MM.1S (cell line): ENCODE data around the gene MICALL1.

Experiments
- DNase-seq: peaks from one replicate; pipeline ENCODE4 v3.0.0-alpha.2; 2015
- H2AFZ ChIP-seq: fragments of 300-600 bp; sonication (generic); 2 replicates; pipeline ENCODE4 v1.6.0; 2016; ENCODE audit warnings: antibody characterized with exemption, low read length
- H3F3A ChIP-seq: fragments of 300-600 bp; sonication (generic); 2 replicates; pipeline ENCODE4 v1.6.1; 2016; ENCODE audit warnings: mild to moderate bottlenecking, antibody characterized with exemption, low read length, moderate library complexity, mixed read lengths; ENCODE audit not compliant: insufficient read depth
- H3K27ac ChIP-seq: fragments of 300-600 bp; sonication (generic); 2 replicates; pipeline ENCODE4 v1.5.1; 2016; ENCODE audit warnings: mild to moderate bottlenecking, low read length
- H3K27me3 ChIP-seq: fragments of 300-600 bp; sonication (generic); replicated peaks from 2 replicates; pipeline ENCODE4 v1.6.0; 2016; ENCODE audit warnings: low read length; ENCODE audit not compliant: insufficient read depth
- H3K36me3 ChIP-seq: fragments of 300-600 bp; sonication (generic); replicated peaks from 2 replicates; pipeline ENCODE4 v1.6.1; 2016; ENCODE audit warnings: mild to moderate bottlenecking, low read length, mixed read lengths; ENCODE audit not compliant: insufficient read depth
- H3K4me1 ChIP-seq: fragments of 300-600 bp; sonication (generic); 2 replicates; pipeline ENCODE4 v1.6.1; 2016; ENCODE audit warnings: low read length, mixed read lengths
- H3K4me2 ChIP-seq: fragments of 300-600 bp; sonication (generic); 2 replicates; pipeline ENCODE4 v1.6.0; 2016; ENCODE audit warnings: low read depth, low read length
- H3K4me3 ChIP-seq: fragments of 300-600 bp; sonication (generic); 2 replicates; pipeline ENCODE4 v1.5.1; 2016; ENCODE audit warnings: low read length, mixed read lengths
- H3K79me2 ChIP-seq: fragments of 300-600 bp; sonication (generic); 2 replicates; pipeline ENCODE4 v1.6.1; 2016; ENCODE audit warnings: mixed run types, low read length, mixed read lengths
- H3K9ac ChIP-seq: fragments of 300-600 bp; sonication (generic); 2 replicates; pipeline ENCODE4 v1.6.1; 2016; ENCODE audit warnings: low read length, mixed read lengths
- H3K9me2 ChIP-seq: fragments of 300-600 bp; sonication (generic); replicated peaks from 2 replicates; pipeline ENCODE4 v1.6.1; 2016; ENCODE audit warnings: mild to moderate bottlenecking, low read length, mixed read lengths; ENCODE audit not compliant: insufficient read depth
- H3K9me3 ChIP-seq: fragments of 300-600 bp; sonication (generic); replicated peaks from 2 replicates; pipeline ENCODE4 v1.6.1; 2016; ENCODE audit warnings: mild to moderate bottlenecking, low read length, mixed read lengths; ENCODE audit not compliant: insufficient read depth
- H4K20me1 ChIP-seq: fragments of 300-600 bp; sonication (generic); 2 replicates; pipeline ENCODE4 v1.6.1; 2016; ENCODE audit warnings: mild to moderate bottlenecking, low read length, moderate library complexity, mixed read lengths; ENCODE audit not compliant: insufficient read depth
- CTCF ChIP-seq: fragments of 300-600 bp; sonication (generic); IDR thresholded peaks from 2 replicates; pipeline ENCODE4 v1.5.1; 2016; ENCODE audit warnings: antibody characterized with exemption, low read length, mixed read lengths
- EZH2 ChIP-seq: fragments of 300-600 bp; sonication (generic); optimal IDR thresholded peaks from 2 replicates; pipeline ENCODE3; 2017; ENCODE audit warnings: low read depth, mild to moderate bottlenecking, antibody characterized with exemption, low read length, mixed read lengths
- EZH2phosphoT487 ChIP-seq: fragments of 300-600 bp; sonication (generic); IDR thresholded peaks from 2 replicates; pipeline ENCODE4 v1.6.1; 2018; ENCODE audit warnings: antibody characterized with exemption, low read length

The MICALL1 gene

GRCh38 chr22:37923927-37924326, 17.8 kb downstream of the MICALL1 start:
- H3K36me3 ChIP-seq = no peaks in the 10 kb centered on the region
- H3K79me2 ChIP-seq = no peaks in the 10 kb centered on the region
- H2AFZ ChIP-seq = no peak overlapping the region
- no peak overlapping the region for H3K27ac ChIP-seq
- no peaks in the 10 kb centered on the region for H4K20me1 ChIP-seq
- H3F3A ChIP-seq = no peaks in the 10 kb centered on the region
- H3K4me1 ChIP-seq = no peaks in the 10 kb centered on the region
- H3K4me3 ChIP-seq = no peak overlapping the region
- no peak for DNase-seq
- H3K9me2 ChIP-seq = no peaks in the 10 kb centered on the region
- H3K4me2 ChIP-seq = no peak overlapping the region
- TF ChIP-seq CTCF = no peak
- no peak for TF ChIP-seq EZH2
- no peak for TF ChIP-seq EZH2phosphoT487
- H3K9ac ChIP-seq = no peak overlapping the region
- no peaks in the 10 kb centered on the region for H3K27me3 ChIP-seq
- H3K9me3 ChIP-seq = no peaks in the 10 kb centered on the region

- DNase-seq = no peak
- Histone ChIP-seq H2AFZ (no peak overlapping the region), H3K27ac (no peak overlapping the region), H3K9ac (no peak overlapping the region), H3K9me2 (no peaks in the 10 kb centered on the region), H3F3A (no peaks in the 10 kb centered on the region), H4K20me1 (no peaks in the 10 kb centered on the region), H3K9me3 (no peaks in the 10 kb centered on the region), H3K4me3 (no peak overlapping the region), H3K79me2 (no peaks in the 10 kb centered on the region), H3K36me3 (no peaks in the 10 kb centered on the region), H3K27me3 (no peaks in the 10 kb centered on the region), H3K4me2 (no peak overlapping the region), H3K4me1 (no peaks in the 10 kb centered on the region)
- TF ChIP-seq CTCF (no peak), EZH2phosphoT487 (no peak), EZH2 (no peak)
These were observed 18.4 kb downstream of the MICALL1 start for GRCh38 chr22:37924386-37925065.

DNA sequence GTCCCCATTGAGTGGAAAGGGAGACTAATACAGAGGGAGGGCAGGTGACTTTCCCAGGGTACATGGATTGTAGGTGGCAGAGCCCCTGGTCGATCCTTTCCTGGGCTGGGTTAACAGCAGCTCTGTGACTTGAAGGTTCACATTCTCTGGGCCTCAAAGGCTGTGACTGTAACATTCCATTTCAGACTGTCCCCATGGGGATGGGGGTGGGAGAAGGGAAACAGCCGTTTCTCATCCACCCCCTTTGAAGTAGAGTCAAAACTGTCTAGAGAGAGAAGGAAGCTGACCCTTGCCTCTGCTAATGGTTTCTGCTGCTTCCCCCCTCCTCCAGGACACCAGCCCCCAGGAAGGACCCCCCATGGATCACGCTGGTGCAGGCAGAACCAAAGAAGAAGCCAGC, 19.2 kb downstream of the MICALL1 start:
- H3F3A ChIP-seq = no peaks in the 10 kb centered on the region
- no peak for DNase-seq
- TF ChIP-seq EZH2phosphoT487 (no peak), CTCF (no peak), EZH2 (no peak)
- no peak overlapping the region for H3K27ac ChIP-seq
- H3K4me1 ChIP-seq = no peaks in the 10 kb centered on the region
- H3K36me3 ChIP-seq = no peaks in the 10 kb centered on the region
- H4K20me1 ChIP-seq = no peaks in the 10 kb centered on the region
- no peak overlapping the region for H3K4me3 ChIP-seq
- H3K9ac ChIP-seq = no peak overlapping the region
- no peak overlapping the region for H2AFZ ChIP-seq
- no peaks in the 10 kb centered on the region for H3K79me2 ChIP-seq
- no peaks in the 10 kb centered on the region for H3K9me2 ChIP-seq
- H3K4me2 ChIP-seq = no peak overlapping the region
- no peaks in the 10 kb centered on the region for H3K9me3 ChIP-seq
- no peaks in the 10 kb centered on the region for H3K27me3 ChIP-seq
